ENCODE data around the gene ATP23.

The ATP23 gene, protein sequence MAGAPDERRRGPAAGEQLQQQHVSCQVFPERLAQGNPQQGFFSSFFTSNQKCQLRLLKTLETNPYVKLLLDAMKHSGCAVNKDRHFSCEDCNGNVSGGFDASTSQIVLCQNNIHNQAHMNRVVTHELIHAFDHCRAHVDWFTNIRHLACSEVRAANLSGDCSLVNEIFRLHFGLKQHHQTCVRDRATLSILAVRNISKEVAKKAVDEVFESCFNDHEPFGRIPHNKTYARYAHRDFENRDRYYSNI

DNA sequence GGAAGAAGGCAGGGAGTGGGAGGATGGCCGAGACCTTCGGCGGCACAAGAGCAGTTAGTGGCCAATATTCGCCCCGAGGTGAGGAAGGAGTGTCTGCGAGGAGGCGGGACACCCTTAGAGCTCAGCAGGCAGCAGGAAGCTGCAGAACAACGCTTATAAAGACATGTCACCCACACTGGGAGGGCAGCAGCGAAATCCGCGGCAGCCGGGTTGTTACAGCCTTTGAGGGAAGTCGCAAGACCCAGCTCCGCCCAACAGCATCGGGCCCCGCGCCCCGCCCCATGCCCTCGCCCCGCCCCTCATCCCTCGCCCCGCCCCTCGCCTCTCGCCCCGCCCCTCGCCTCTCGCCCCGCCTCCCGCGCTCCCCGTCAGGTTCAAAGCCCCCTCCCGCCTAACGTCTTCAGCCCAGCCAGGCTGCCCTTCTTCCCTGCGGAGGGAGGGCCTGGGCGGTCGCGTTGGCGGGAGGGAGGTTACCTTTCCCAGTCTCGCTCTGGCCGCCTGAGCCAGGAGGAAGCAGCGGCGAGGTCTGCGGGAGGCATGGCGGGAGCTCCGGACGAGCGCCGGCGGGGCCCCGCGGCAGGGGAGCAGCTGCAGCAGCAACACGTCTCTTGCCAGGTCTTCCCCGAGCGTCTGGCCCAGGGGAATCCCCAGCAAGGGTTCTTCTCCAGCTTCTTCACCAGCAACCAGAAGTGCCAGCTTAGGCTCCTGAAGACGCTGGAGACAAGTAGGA lies at the start of gene ATP23:
Gene ATP23 (plus strand): TSS at position 403 of the 730 bp plus-strand sequence. CDS start 135 bp downstream, at position 538.
- in situ Hi-C loops (cut with MboI; ENCODE audit: low sequenced_read_pairs), result no loop called here

DNA sequence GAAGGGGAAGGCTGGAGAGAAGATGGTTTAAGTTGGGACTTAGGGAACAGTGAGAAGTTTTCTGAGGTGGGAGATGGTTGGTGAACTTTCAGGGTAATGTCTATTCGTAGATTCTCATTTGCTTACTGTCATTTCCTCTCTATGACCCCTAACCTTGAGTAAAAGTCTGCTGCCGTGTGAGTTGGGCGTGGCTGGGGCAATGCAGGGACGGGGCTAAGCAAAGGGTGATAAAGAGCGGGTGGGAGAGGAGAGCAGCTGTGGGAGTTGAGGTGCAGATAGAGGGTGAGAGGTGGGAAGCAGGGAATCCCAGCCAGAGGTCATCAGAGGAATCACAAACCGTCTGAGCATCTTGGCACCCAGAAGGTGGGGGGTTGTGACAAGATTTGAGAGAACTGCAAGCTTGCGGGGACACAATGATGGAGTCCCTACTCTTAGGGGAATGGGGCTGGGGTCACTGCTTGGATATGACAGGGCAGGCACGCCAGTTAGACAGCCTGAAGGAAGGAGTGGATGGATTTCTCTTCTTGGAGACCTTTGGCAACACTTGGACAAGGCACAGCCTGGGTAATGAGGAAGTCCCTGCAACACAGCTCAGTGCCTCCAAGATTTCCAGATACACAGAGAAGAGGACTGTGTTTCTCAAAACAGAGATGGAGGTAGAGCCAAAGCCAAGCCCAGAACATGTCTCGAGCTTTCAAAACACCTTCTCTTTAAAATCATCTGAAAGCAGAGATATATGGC lies 49.0 kb upstream of the ATP23 start:
- in situ Hi-C loops (cut with MboI; ENCODE audit: low sequenced_read_pairs), result no loop called here

DNA sequence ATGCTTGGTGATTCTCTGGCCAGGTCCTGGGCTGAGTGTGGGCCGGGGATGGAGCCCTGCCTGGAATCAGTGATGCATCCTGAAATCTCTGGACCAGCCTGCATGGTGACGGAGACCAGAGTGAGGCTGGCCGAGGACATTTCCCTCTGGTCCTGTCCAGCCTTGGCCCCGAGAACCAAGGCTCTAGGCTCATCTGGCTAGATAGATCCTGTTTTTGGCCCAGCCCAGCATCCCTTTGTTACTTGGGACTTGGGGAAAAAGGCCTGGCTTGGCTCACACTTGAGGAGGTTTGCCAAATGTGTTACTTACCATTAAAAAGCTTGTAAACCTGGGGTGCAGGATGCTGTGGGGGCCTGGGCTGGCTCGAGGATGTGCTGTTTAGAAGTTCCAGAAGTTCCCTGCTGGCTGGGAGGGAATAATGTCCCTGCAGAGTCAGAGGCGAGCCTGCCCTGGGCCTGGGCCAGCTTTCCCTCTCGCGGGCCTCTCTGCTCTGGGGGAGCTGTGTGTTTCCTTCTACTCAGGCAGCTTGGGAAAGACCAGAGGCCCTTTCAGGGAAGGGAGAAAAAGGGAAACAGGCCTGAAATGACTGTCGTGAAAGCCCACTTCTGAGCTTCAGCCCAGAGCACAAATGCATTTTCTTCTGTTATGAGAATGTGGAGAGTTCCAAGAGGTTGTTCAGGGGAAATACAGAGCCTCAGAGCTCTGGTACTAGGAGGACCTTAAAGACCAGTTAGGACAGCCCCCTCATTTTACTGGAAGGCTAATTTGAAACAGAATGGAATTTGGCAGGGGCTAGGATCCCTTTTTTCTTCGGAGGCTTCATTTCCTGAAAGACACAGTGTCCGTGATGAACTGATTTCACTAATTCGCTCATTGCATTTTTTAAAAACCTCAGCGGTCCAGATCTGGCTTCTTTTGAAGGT lies 47.7 kb upstream of the ATP23 start:
- in situ Hi-C loops (cut with MboI; ENCODE audit: low sequenced_read_pairs), result no loop called here

DNA sequence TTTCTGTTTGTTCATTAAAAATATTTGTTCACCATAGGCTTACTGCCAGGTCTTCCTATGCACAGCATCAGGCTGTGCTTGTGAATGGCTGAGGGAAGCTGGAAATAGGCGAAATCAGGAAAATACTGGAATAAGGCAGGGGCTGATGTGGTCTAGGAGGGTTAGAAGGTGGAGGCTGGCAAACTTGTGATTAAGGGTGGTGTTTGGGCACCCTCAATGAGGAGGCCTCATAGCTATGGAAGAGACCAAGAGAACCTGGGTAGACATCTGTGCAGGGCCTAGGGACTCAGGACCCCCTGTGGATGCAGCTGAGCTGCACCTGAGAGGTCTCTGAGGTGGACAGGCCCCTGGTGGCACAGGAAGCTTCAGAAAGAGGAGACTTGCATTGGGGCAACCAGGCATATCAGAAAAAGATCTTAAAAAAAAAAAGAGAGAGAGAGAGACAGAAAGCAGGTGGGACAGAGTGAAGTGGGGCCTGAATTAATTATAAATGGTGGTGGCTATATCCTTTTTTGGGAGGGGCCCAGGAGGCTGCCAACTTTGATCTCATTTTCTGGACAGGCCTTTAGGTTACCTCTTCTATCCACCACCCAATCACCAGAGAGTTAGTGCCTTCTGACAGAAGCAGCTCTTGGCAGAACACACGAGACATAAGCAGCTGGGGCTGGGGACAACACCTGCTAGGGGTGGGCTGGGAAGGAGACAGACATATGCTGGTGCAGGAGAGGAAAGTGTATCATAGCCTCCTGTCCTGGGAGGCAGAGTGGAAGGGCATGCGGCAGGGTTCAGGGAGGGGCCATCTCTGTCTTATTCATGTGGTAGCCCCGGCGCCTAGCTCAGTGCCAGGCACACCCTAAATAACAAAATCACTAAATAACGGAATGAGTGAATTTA lies 46.7 kb upstream of the ATP23 start:
- in situ Hi-C loops (cut with MboI; ENCODE audit: low sequenced_read_pairs), result no loop called here

DNA sequence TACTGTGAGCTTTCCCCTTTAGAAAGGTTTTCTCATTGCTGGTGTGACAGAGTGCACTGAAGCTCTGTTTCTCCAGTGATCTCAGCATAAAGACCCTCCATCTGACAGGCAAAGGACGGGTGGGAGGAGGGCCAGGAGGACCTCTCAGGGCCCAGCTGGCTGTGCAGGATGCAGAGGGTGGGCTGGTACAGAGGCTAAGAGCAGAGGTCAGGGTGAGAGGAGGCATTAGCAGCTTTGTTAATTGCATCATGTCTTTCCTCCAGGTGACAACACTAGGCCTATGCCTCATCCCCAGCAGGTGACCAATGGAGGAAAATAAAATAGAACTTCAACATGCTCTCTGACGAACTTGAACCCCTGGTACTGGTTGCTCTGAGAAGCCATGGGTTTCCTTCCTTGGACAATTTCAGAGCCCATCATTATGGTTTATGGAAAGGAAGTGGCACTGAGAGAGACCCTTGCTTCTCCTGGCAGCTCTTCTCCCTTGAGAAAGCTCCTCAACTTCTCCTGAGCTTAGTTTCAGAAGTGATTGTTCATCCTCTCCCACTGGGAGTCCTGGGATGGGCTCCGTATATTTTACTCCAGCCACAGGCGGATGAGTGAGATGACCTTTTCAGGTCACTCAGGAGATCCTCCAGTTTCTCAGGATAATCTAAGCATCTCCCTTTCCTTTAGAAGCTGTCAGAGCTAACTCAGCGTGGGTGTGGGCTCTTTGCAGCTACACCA lies 45.8 kb upstream of the ATP23 start:
- in situ Hi-C loops (cut with MboI; ENCODE audit: low sequenced_read_pairs), result no loop called here

DNA sequence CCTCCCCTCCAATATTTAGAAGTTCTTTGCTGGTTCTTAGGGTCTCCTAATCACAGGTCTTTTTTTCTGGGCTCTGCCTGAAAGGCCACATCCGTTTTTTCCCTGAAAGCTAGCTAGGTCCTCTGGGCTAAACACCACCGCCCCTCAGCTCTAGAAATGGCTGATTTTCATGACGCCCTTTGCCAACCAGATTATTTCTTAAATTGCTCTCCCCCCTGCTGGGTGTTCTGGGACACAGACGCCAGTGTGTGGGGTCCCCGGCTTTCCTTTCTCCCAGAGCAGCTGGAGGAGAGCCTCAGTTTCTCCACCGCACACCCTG lies 45.3 kb upstream of the ATP23 start:
- in situ Hi-C loops (cut with MboI; ENCODE audit: low sequenced_read_pairs), result no loop called here

DNA sequence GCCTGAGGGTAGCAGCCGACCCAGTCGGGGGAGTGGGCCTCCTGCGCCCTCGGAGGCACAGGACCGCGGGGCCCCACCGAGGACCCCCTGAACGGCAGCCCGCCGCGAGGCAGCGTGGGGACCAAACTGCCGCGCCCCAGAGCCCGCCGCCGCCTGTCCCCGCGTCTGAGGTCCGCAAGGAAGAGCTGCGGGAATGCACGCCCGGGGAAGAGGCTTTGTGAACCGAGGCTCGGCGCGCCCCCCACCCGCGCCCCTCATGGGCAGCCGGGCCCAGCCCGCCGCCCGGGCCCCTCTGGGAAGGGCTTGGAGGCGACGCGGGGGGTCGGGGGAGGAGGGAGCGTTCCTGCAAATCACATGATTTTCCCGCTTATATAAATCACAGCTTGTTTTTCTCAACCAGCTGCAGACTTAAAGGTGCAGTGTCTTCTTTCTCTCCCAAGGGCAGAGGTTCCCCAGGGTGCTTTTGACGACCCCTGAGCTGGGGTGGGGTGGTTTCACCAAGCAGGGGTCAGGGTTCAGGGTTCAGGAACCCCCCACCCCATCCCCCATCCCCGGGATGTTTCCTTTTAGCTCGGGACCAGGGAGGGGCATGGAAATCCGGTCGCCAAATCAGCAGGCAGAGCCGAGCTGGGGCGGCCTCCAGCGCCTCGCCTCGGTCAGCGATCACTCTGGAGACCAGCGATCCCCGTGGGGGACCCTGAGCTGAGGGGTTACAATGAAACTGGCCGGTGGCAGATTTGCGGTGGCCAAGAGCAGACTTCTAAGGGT lies 44.7 kb upstream of the ATP23 start:
- in situ Hi-C loops (cut with MboI; ENCODE audit: low sequenced_read_pairs), result no loop called here

DNA sequence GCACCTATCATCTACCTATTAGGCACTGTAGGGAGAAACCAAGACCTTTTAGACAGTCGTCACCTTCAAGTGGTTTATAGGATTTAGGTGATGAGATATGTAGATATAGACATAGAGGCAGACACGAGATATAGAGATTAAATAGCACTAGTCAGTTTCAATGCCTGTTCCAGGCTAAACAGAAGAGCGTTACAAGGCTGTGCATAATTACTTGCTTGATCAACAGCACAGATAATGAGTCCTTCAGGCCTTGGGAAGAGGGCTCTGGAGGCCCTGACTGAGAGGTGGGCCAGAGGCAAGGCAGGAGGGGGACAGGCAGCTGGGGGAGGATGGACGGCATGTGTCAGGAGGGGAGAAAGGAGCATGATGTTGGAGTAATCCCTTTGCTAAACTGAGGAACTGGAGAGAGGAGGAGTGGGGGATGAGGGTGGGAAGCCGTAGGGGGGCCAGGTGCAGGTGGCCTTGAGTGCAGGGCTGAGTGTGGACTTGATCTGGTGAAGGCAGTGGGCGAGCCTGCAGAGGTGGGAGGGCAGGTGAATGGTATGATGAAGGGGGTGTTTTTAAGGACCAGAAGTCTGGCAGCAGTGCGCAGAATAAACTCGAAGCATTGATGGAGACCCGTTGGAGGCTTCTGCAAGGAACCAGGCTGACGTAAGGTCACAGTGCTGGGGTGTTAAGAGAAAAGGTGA lies 43.9 kb upstream of the ATP23 start:
- in situ Hi-C loops (cut with MboI; ENCODE audit: low sequenced_read_pairs), result no loop called here

DNA sequence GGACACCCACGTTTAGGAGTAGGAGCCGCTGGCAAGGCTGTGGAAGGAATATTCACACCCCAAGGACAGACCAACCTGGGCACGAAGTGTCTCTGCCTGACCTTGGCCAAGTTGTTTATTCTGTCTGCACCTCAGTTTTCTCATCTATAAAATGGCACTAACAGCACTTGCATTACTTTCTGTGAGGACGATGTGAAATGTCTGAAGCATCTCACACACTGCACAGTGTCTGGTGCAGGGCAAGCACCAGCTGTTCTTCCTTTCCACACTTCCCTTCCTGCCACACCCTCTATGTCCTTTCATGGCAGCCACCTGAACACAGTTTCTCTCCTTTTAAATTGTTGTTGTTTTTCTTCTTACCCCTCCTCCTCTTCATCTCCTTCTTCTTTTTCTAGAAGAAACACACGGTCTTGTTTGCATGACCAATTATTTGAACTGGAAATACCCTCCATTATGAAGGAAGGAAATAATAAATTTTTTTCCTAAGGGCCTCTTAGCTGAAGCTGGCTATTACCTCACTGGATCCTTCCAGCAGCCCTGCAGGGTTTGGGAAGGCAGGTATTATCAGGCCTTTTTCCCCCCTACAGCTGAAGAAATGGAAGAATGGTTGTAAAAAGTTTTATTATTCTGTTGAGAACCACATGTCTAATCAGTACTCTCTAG lies 42.9 kb upstream of the ATP23 start:
- in situ Hi-C loops (cut with MboI; ENCODE audit: low sequenced_read_pairs), result no loop called here

DNA sequence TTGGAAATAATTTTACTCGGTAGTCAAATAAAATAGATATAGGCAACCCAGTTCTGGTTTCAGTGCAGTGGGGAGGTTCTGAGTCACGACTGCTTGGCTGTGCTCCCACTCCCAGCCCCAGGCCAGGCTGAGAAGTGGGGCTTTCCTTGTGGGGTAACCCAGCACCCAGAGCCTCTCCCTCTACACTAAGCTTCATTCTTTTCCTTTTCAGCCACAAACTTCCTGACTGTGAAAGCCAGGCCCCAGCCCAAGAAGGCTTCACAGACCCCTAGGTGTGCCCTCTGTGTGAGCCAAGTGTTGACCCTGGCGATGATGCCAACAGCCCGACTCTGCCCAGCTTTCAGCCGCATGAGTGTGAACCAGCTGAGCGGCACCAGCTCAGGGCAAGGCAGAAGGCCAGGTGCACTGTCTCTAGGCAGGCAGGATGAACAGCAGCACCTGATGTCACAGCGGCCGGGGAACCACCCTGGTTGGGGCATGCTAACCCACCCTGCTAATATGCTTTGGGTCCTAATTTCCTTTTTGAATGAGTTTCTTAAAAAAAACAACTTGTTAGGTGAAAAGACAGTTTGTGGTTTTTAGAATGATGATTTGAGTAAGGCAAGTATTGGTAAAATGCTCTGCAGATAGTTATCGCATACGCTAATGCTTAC lies 42.2 kb upstream of the ATP23 start:
- in situ Hi-C loops (cut with MboI; ENCODE audit: low sequenced_read_pairs), result no loop called here

DNA sequence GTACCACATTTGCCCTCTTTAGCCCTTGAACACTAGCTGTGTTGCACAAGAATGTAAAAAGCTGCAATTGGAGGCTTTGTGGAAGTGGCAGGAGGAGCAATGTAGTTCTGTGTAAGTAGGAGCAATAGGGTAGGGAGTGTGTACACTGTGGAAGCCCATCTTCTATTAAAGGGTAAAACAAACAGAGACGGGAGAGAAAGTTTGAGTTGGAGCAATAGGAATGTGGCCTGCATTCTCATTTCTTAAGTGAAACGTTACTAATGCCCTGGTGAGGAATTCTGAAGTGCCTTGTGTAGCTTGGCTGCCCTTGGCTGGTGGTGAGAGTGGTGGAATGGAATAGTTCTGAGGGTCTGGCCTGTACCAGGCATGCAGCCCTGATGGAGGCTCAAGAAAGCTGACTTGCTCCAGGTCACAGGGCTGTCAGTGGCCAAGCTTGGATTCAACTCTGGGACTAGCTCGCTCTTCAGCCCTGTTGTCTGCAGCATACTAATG lies 38.8 kb upstream of the ATP23 start:
- in situ Hi-C loops (cut with MboI; ENCODE audit: low sequenced_read_pairs), result no loop called here

DNA sequence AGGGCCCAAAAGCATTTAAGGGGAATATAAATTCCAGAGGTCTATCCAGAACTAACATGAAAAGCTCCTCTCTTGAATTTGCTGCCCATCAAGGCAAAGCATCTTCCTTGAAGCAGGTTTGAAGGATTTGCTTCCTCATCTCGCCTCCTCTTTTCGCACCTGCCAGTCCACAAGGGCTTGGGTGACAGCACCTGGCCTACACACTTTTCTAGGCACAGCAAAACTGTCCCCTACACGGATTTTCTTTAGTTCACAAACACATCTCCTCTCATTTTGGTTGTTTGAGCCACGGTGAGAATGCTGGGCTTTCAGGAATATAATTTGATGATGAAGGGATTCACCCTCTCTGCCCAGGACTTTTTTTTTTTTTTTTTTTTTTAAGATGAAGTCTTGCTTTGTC lies 36.9 kb upstream of the ATP23 start:
- in situ Hi-C loops (cut with MboI; ENCODE audit: low sequenced_read_pairs), result no loop called here

DNA sequence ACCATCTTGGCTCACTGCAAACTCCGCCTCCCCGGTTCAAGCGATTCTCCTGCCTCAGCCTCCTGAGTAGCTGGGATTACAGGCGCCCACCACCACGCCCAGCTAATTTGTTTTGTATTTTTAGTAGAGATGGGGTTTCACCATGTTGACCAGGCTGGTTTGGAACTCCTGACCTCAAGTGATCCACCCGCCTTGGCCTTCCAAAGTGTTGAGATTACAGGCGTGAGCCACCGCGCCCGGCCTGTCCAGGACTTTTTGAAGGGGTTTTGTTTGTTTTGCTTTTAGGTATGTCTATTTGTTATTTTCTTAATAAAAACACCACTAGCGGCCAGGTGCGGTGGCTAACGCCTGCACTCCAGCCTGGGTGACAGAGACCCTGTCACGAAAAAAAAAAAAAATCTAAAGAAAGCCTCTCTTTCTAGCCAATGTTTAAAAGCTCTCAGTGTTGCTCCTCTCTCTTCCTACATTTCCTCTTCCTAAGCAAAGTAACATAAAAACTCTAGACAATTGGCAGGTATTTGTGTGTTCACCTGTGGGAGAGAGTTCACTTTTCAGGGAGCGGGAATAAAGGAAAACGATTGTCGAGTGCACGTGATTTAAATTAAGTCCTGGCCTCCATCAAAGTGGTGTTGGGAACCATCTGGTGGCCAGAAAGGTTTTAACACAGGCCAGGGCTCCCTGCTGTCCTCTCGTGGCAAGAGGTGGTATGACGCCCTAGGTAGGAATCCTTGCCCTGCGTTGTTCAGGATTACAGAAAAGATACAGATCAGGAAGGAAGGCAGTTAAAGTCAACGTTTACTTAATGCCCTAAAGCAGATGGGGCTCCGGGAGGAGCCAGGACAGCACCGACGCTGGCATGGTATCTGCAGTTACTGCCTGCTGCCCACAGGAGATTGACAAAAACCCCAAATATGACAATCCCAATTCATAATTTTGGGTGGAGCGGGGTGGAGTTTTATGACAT lies 36.2 kb upstream of the ATP23 start:
- in situ Hi-C loops (cut with MboI; ENCODE audit: low sequenced_read_pairs), result loop anchor here (5.0 kb wide), 1 partner anchor 78 kb away; no protein-coding TSS in a partner anchor

DNA sequence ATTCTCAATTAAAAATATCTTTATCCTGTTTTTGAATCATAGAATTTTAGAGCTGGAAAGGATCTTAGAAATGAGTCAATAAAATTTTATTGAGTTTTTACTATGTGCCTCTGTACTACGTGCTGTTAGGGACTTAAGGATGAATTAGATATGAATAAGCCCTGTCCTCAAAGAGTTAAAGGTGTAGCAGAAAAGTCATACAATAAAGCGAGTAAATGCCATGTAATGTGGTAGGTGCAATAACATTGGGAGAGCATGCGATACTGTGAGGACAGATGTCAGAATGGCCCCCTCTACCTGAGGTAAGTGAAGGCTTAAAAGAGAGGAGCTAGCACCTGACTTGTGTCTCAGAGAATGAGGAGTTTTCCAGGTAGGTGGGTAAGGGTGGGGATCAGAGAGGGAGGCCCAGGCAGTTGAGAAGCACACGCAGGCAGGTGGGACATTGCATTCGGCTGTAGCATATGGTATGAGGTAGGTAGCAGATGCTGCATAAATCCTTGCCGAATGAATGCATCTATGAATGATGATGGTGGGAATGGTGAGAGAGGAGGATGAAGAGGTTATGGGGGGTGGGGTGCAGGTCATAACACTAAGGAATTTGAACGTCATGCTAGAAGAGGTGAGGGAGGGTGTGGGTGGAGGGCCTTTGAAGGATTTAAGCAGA lies 35.4 kb upstream of the ATP23 start:
- in situ Hi-C loops (cut with MboI; ENCODE audit: low sequenced_read_pairs), result loop anchor here (5.0 kb wide), 1 partner anchor 79 kb away; no protein-coding TSS in a partner anchor

DNA sequence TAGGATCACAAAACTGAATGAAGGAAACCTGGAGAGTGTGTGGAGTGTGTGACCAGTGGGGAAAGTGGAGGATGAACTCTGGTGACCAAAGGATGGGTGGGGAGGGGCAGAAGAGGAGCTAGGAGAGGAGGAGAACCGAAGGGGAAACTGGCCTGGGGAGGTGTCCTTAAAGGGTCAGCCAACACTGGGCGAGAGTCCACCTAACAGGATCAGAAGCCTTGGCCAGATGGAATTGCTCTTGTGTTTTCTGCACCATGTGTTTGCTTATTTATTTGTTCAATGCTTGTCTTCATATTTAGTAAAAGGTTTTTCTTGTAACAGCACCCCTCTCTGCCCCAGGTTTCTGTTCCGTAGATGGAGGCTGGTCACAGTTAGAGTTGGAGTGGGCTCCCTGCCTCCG lies 34.5 kb upstream of the ATP23 start:
- in situ Hi-C loops (cut with MboI; ENCODE audit: low sequenced_read_pairs), result loop anchor here (5.0 kb wide), 1 partner anchor 80 kb away; no protein-coding TSS in a partner anchor
